ENCODE data around the gene FBXO36. TPM values are rescaled to one million over a fixed set of nuclear protein-coding genes. Genes with fewer than 3 reads are reported as not detected.

The FBXO36 gene
- total and polyA plus RNA-seq, 2 of the 8 experiments (the other 6 are each of a cell fraction or from before 2014, with no cell fraction given): 3.4 TPM

DNA sequence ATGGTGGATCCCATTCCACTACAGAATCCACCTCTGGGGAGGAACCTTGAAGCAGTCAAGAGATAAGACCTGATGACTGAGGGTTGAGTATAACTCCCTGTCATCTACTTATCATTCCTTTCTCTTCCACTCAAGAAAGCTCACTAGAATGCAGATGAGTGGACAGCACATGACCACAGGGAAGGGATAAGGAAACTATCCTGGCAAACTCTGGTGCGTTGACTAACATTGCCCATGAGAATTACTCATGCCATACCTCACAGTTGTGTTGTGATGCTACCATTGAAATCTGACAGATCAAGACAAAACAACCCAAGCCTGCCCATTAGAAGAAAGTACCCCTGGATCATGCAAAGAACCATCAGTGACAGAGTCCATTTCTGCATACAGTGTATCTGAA is 119.9 kb downstream of the FBXO36 start:
- no peak overlapping the region for H3K4ac ChIP-seq (replicated peaks; ENCODE audit: insufficient read length, low read depth, low read length)
- H4K8ac ChIP-seq (ENCODE audit: extremely low read depth, insufficient read depth, low read length): no peak overlapping the region
- H2BK12ac ChIP-seq (ENCODE audit: low read depth, low read length): no peak overlapping the region
- H3K18ac ChIP-seq (ENCODE audit: extremely low read depth, low read length): no peak overlapping the region
- WGBS, 2 experiments (ENCODE audit: extremely low coverage in 1 of 2, insufficient coverage in 1 of 2, insufficient read length in 1 of 2, insufficient replicate concordance in 2 of 2, low coverage in 1 of 2, low lambda C conversion rate in 2 of 2, missing lambda C conversion rate in 1 of 2): 95% methylated on average over 1 of the region's 1 CpG; no CpG with 5 or more reads in 1 of the 2 experiments
- CTCF ChIA-PET (ENCODE audit: partially characterized antibody): interaction anchor here (2.7 kb wide), 1 partner anchor 118 kb away, joined by 7 read pairs; no protein-coding TSS in a partner anchor
- H2BK15ac ChIP-seq (ENCODE audit: low read length): no peak overlapping the region
- H4K91ac ChIP-seq (replicated peaks; ENCODE audit: insufficient read length, low read length): no peak overlapping the region
- H3K79me2 ChIP-seq (ENCODE audit: control insufficient read depth in 1 of 2, insufficient read depth in 2 of 2, low read length in 2 of 2): no peaks in the 10 kb centered on the region
- H3K56ac ChIP-seq (replicated peaks; ENCODE audit: insufficient read length, low read depth, low read length): no peak overlapping the region
- H3K27me3 ChIP-seq (replicated peaks in 1 of 4; ENCODE audit: control insufficient read depth in 3 of 4, extremely low read depth in 1 of 4, insufficient read depth in 3 of 4, low read length in 3 of 4): no peaks in the 10 kb centered on the region
- H3K79me1 ChIP-seq (ENCODE audit: low read depth, low read length): no peaks in the 10 kb centered on the region
- H4K5ac ChIP-seq (ENCODE audit: insufficient read length, low read depth, low read length): no peak overlapping the region
- H2BK20ac ChIP-seq (ENCODE audit: low read length): no peak overlapping the region
- no peaks in the 10 kb centered on the region for H3K36me3 ChIP-seq (ENCODE audit: control insufficient read depth in 2 of 4, insufficient read depth in 4 of 4, low read length in 3 of 4)
- H3K23me2 ChIP-seq (ENCODE audit: low read depth, low read length): no peaks in the 10 kb centered on the region; the same call in 1 of the 2 replicates
- no peak for DNase-seq (ENCODE audit: low read depth in 1 of 2, low spot score in 2 of 2)
- FAIRE-seq: no peak
- H2BK120ac ChIP-seq (replicated peaks; ENCODE audit: low read depth, low read length): no peak overlapping the region
- H3K4me2 ChIP-seq (ENCODE audit: insufficient read depth in 1 of 2, low read depth in 2 of 2, low read length in 2 of 2): no peak overlapping the region
- no peak for TF ChIP-seq SIN3A (conservative IDR thresholded peaks at IDR 0.05 in 1 of 2, IDR thresholded peaks at IDR 0.05 in 1 of 2; ENCODE audit: low read depth in 1 of 2, low read length in 2 of 2)
- no peak for TF ChIP-seq SP1 (IDR thresholded peaks at IDR 0.05; ENCODE audit: low read depth, low read length)
- no peak for TF ChIP-seq KDM5A (IDR thresholded peaks at IDR 0.05; ENCODE audit: low read length)
- no peak for TF ChIP-seq RFX5 (IDR thresholded peaks at IDR 0.05; ENCODE audit: borderline replicate concordance, low read depth, low read length)
- TF ChIP-seq, protein P1, sequence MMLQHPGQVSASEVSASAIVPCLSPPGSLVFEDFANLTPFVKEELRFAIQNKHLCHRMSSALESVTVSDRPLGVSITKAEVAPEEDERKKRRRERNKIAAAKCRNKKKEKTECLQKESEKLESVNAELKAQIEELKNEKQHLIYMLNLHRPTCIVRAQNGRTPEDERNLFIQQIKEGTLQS (IDR thresholded peaks at IDR 0.05; ENCODE audit: insufficient read depth, low read depth, low read length): no peak
- TF ChIP-seq FOSL1 (IDR thresholded peaks at IDR 0.05; ENCODE audit: insufficient read depth, low read depth, low read length): no peak
- TF ChIP-seq EZH2 (IDR thresholded peaks at IDR 0.05; ENCODE audit: low read depth, low read length, severe bottlenecking): no peak
- TF ChIP-seq, protein P2, sequence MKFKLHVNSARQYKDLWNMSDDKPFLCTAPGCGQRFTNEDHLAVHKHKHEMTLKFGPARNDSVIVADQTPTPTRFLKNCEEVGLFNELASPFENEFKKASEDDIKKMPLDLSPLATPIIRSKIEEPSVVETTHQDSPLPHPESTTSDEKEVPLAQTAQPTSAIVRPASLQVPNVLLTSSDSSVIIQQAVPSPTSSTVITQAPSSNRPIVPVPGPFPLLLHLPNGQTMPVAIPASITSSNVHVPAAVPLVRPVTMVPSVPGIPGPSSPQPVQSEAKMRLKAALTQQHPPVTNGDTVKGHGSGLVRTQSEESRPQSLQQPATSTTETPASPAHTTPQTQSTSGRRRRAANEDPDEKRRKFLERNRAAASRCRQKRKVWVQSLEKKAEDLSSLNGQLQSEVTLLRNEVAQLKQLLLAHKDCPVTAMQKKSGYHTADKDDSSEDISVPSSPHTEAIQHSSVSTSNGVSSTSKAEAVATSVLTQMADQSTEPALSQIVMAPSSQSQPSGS (IDR thresholded peaks at IDR 0.05; ENCODE audit: low read length): no peak
- no peak overlapping the region for H3K14ac ChIP-seq (ENCODE audit: insufficient read length)
- H3K4me1 ChIP-seq (replicated peaks in 1 of 4; ENCODE audit: control insufficient read depth in 3 of 4, insufficient read depth in 4 of 4, low read length in 3 of 4): no peaks in the 10 kb centered on the region
- no peaks in the 10 kb centered on the region for H3K9me3 ChIP-seq (ENCODE audit: insufficient read depth in 2 of 2, low read depth in 1 of 2, low read length in 1 of 2)
- no peak overlapping the region for H3K23ac ChIP-seq (ENCODE audit: insufficient read length)
- POLR2A ChIA-PET (ENCODE audit: partially characterized antibody): no interaction called here
- no peak overlapping the region for H2AK5ac ChIP-seq (ENCODE audit: low read depth, low read length)
- H2AFZ ChIP-seq (ENCODE audit: low read length): no peak overlapping the region
- no peak overlapping the region for H2BK5ac ChIP-seq (ENCODE audit: low read depth, low read length)
- H3K9ac ChIP-seq (replicated peaks in 1 of 4; ENCODE audit: extremely low read depth in 1 of 4, low read depth in 3 of 4, low read length in 3 of 4): no peak overlapping the region
- no peaks in the 10 kb centered on the region for H4K20me1 ChIP-seq (replicated peaks in 1 of 2; ENCODE audit: control insufficient read depth in 1 of 2, insufficient read depth in 2 of 2, low read length in 2 of 2)
- H3K27ac ChIP-seq (ENCODE audit: low read depth, low read length): no peak overlapping the region
- H3K4me3 ChIP-seq (ENCODE audit: extremely low read depth in 1 of 4, insufficient read depth in 2 of 4, low read depth in 3 of 4, low read length in 4 of 4): no peak overlapping the region
